GM12874 (cell line): Measurements from ENCODE around the gene ATP5MK.

Experiments used
- CTCF ChIP-seq: IDR thresholded peaks from 2 replicates; pipeline ENCODE4 v1.5.1; 2011; ENCODE audit warnings: low read depth, mild to moderate bottlenecking, control low read depth, low read length, moderate library complexity; ENCODE audit not compliant: insufficient read depth

Gene ATP5MK

GRCh38 chr10:103423748-103424147 lies 27.5 kb upstream of the ATP5MK start:
- TF ChIP-seq CTCF = no peak

GRCh38 chr10:103419101-103419500 lies 22.8 kb upstream of the ATP5MK start:
- no peak for TF ChIP-seq CTCF

- no peak for TF ChIP-seq CTCF
Measured at GRCh38 chr10:103417601-103418000, 21.3 kb upstream of the ATP5MK start.

GRCh38 chr10:103416436-103417147 lies 20.3 kb upstream of the ATP5MK start:
- TF ChIP-seq CTCF = peak; percentile 38; the same call in 1 of the 2 replicates

- no peak for TF ChIP-seq CTCF
Measured at GRCh38 chr10:103415581-103415980, 19.3 kb upstream of the ATP5MK start.

- TF ChIP-seq CTCF = no peak
Measured at GRCh38 chr10:103413564-103413963, 17.3 kb upstream of the ATP5MK start.

- no peak for TF ChIP-seq CTCF
Measured at GRCh38 chr10:103397191-103397825, 1.0 kb upstream of the ATP5MK start.
